DMS153 treated with DMSO at 0.1 percent for 48 hours (cell line): ENCODE results near the gene RUFY1.

ENCODE experiments used
- DNase-seq: peaks from one replicate; lab custom pipeline; 2025; ENCODE audit not compliant: unreplicated experiment; lab: John Stamatoyannopoulos, UW

Gene RUFY1

GRCh38 chr5:179601871-179602625 is 51.7 kb downstream of the RUFY1 start:
- DNase-seq = no peak

- no peak for DNase-seq
Measured at GRCh38 chr5:179603308-179603707, 53.0 kb downstream of the RUFY1 start.

- no peak for DNase-seq
Measured at GRCh38 chr5:179605026-179605833, 54.9 kb downstream of the RUFY1 start.

- no peak for DNase-seq
Measured at GRCh38 chr5:179606071-179606909, 55.9 kb downstream of the RUFY1 start.

GRCh38 chr5:179606910-179607159 is 56.5 kb downstream of the RUFY1 start:
- DNase-seq = no peak

- no peak for DNase-seq
Measured at GRCh38 chr5:179607160-179607931, 57.0 kb downstream of the RUFY1 start.

- DNase-seq = no peak
Measured at GRCh38 chr5:179608131-179608581, 57.8 kb downstream of the RUFY1 start.

GRCh38 chr5:179609834-179610108 is 59.4 kb downstream of the RUFY1 start:
- DNase-seq = no peak

GRCh38 chr5:179610109-179610902 is 60.0 kb downstream of the RUFY1 start:
- DNase-seq = no peak

- DNase-seq = no peak
Measured at GRCh38 chr5:179610903-179611265, 60.5 kb downstream of the RUFY1 start.

GRCh38 chr5:179612577-179613459 is 62.5 kb downstream of the RUFY1 start:
- no peak for DNase-seq

- DNase-seq = no peak
Measured at GRCh38 chr5:179613460-179614071, 63.2 kb downstream of the RUFY1 start.

- no peak for DNase-seq
Measured at GRCh38 chr5:179614745-179615144, 64.4 kb downstream of the RUFY1 start.

- DNase-seq = no peak
Measured at GRCh38 chr5:179615203-179615602, 64.8 kb downstream of the RUFY1 start.

- no peak for DNase-seq
Measured at GRCh38 chr5:179616002-179616594, 65.7 kb downstream of the RUFY1 start.

- DNase-seq = no peak
Measured at GRCh38 chr5:179617930-179618329, 67.6 kb downstream of the RUFY1 start.

GRCh38 chr5:179618923-179619554 is 68.7 kb downstream of the RUFY1 start:
- DNase-seq = no peak

- no peak for DNase-seq
Measured at GRCh38 chr5:179619776-179620175, 69.4 kb downstream of the RUFY1 start.
